Adipose tissue (tissue), 3 donors: ENCODE results near the gene ATOH8. TPM values are rescaled to one million over a fixed set of nuclear protein-coding genes. Genes with fewer than 3 reads are reported as not detected.

Experiments
- H3K27ac ChIP-seq: one replicate; pipeline ENCODE4 v1.5.1; 2013; ENCODE audit warnings: low read depth, low read length
- WGBS, 3 donors: extraction: QIAGEN DNeasy Blood & Tissue Kit; methylation state at CpG; one replicate each; pipeline ENCODE4 v1.1.7; 2013; 5-methylcytosine and 5-hydroxymethylcytosine counted together
- polyA plus RNA-seq, 3 donors: library from polyadenylated mRNA; stranded (reverse); fragments of 200-250 nt; gene quantifications; one replicate each; pipeline ENCODE4 v1.2.3, GENCODE V29; 2013
- donor health status: healthy with polysubstance abuse.
- donor health status: Bipolar disorder and iron deficiency.
- donor health status: healthy.

Gene ATOH8
- polyA plus RNA-seq, 3 donors, result 10.2 to 57.5 (median 29.5) TPM

- WGBS, 3 donors, result 91 to 96% (median 92%) methylated on average over 3 of the region's 3 CpGs
- no peak overlapping the region for H3K27ac ChIP-seq
These were observed 6.3 kb upstream of the ATOH8 start for GRCh38 chr2:85747441-85747840.

GRCh38 chr2:85748039-85748734, 5.6 kb upstream of the ATOH8 start:
- no peak overlapping the region for H3K27ac ChIP-seq
- WGBS, 3 donors, result 83 to 89% (median 84%) methylated on average over 9 of the region's 9 CpGs

GRCh38 chr2:85748985-85749875, 4.6 kb upstream of the ATOH8 start:
- no peak overlapping the region for H3K27ac ChIP-seq
- 52 to 67% (median 59%) methylated on average over 6 to 7 of the region's 7 CpGs for WGBS, 3 donors

GRCh38 chr2:85750587-85751575, 2.9 kb upstream of the ATOH8 start:
- H3K27ac ChIP-seq, result no peak overlapping the region
- WGBS, 3 donors, result 32 to 49% (median 40%) methylated on average over 15 of the region's 15 CpGs

GRCh38 chr2:85751627-85752026, 2.2 kb upstream of the ATOH8 start:
- no peak overlapping the region for H3K27ac ChIP-seq
- WGBS, 3 donors, result 73 to 79% (median 74%) methylated on average over 11 of the region's 11 CpGs

- 19 to 48% (median 20%) methylated on average over 29 of the region's 29 CpGs for WGBS, 3 donors
- H3K27ac ChIP-seq, result no peak overlapping the region
These were observed 711 bp upstream of the ATOH8 start for GRCh38 chr2:85753035-85753524.

GRCh38 chr2:85754313-85755095, 713 bp downstream of the ATOH8 start:
- no peak overlapping the region for H3K27ac ChIP-seq
- WGBS, 3 donors, result 0 to 1% (median 0%) methylated on average over 75 to 93 of the region's 93 CpGs

- WGBS, 3 donors, result 1 to 3% (median 2%) methylated on average over 31 to 33 of the region's 33 CpGs
- H3K27ac ChIP-seq, result no peak overlapping the region
These were observed 1.6 kb downstream of the ATOH8 start for GRCh38 chr2:85755122-85756027.

- WGBS, 3 donors, result 71 to 88% (median 81%) methylated on average over 6 of the region's 6 CpGs
- H3K27ac ChIP-seq, result no peak overlapping the region
These were observed 2.4 kb downstream of the ATOH8 start for GRCh38 chr2:85756195-85756594.

GRCh38 chr2:85756822-85757435, 3.1 kb downstream of the ATOH8 start:
- H3K27ac ChIP-seq, result no peak overlapping the region
- 56 to 63% (median 61%) methylated on average over 9 of the region's 9 CpGs for WGBS, 3 donors

GRCh38 chr2:85757860-85758259, 4.1 kb downstream of the ATOH8 start:
- 87 to 95% (median 89%) methylated on average over 5 of the region's 5 CpGs for WGBS, 3 donors
- H3K27ac ChIP-seq, result no peak overlapping the region

- WGBS, 3 donors, result 70 to 82% (median 81%) methylated on average over 19 of the region's 19 CpGs
These were observed 4.8 kb downstream of the ATOH8 start for GRCh38 chr2:85758361-85759256.

GRCh38 chr2:85759257-85759613, 5.4 kb downstream of the ATOH8 start:
- H3K27ac ChIP-seq, result no peak overlapping the region
- whole genome bisulfite sequencing, 3 donors, result 91 to 93% (median 91%) methylated on average over 5 of the region's 5 CpGs

More at GRCh38 chr2:85758361-85759256, 4.8 kb downstream of the ATOH8 start:
- H3K27ac ChIP-seq, result no peak overlapping the region

GRCh38 chr2:85760371-85760770, 6.6 kb downstream of the ATOH8 start:
- 70 to 82% (median 74%) methylated on average over 6 of the region's 6 CpGs for WGBS, 3 donors
- no peak overlapping the region for H3K27ac ChIP-seq

GRCh38 chr2:85760872-85761271, 7.1 kb downstream of the ATOH8 start:
- WGBS, 3 donors, result 85 to 93% (median 92%) methylated on average over 8 of the region's 8 CpGs
- no peak overlapping the region for H3K27ac ChIP-seq
